Right lung (tissue), 10 donors: ENCODE results near the gene CHADL. TPM values are rescaled to one million over a fixed set of nuclear protein-coding genes. Genes with fewer than 3 reads are reported as not detected.
A peak's percentile ranks its signal among the peaks of the same experiment; 100 is the strongest.
"Not testable (repeated sequence)": the region's sequence is repeated elsewhere in the genome, so short reads cannot be mapped to it uniquely, and the experiment has no call there.

ENCODE experiments used
- DNase-seq, 2 donors: peaks; one replicate each; pipeline ENCODE4 v3.0.0-alpha.2; 2013
- long read RNA-seq, 8 donors: transcript quantifications; one replicate each; lab custom pipeline, GENCODE V29; 2026
- polyA plus RNA-seq, 5 donors: library from polyadenylated mRNA; unstranded; fragments of 120-200 nt; gene quantifications; one replicate each; pipeline versions ENCODE4 v1.2.1 to v1.2.3, GENCODE V29; 2013; ENCODE audit warnings: inconsistent platforms in 1 of 5, low replicate concordance in 1 of 5; ENCODE audit not compliant: insufficient read length in 5 of 5, insufficient read depth in 1 of 5

Gene CHADL
- 1 to 10 TPM; 2.2 to 4.1 (median 3.3) TPM for polyA plus RNA-seq
- long read RNA-seq, donor 1 = 0 reads
- long read RNA-seq, donor 2 = 0 reads
- long read RNA-seq, donor 3 = 0 reads
- long read RNA-seq, donor 4, partial matches to known transcripts = 0 of 1 reads
- long read RNA-seq, donor 4, other reads (novel, unspliced or antisense) = 0 of 1 reads
- long read RNA-seq, donor 5 = 0 reads
- long read RNA-seq, donor 6 = 0 reads
- long read RNA-seq, donor 7 = 0 reads
- long read RNA-seq, donor 8, partial matches to known transcripts = 0 of 1 reads
- long read RNA-seq, donor 8, other reads (novel, unspliced or antisense) = 0 of 1 reads

GRCh38 chr22:41240377-41241132 lies at the start of gene CHADL:
Gene CHADL (minus strand): TSS chr22:41240931. CDS start chr22:41240881, 50 bp downstream.
- DNase-seq = no peak

- no peak for DNase-seq
Measured at GRCh38 chr22:41289671-41290070, 48.9 kb upstream of the CHADL start.

GRCh38 chr22:41288245-41288946 lies 47.7 kb upstream of the CHADL start:
- DNase-seq = no peak

GRCh38 chr22:41286639-41287091 lies 45.9 kb upstream of the CHADL start:
- DNase-seq = no peak

GRCh38 chr22:41285820-41286638 lies 45.3 kb upstream of the CHADL start, which contains the start of gene RANGAP1:
Gene RANGAP1 (minus strand): TSS chr22:41286187. CDS start chr22:41281044, 5,143 bp downstream.
- DNase-seq = peak; percentile 98

GRCh38 chr22:41285441-41285819 lies 44.7 kb upstream of the CHADL start:
- peak in 1 of 2 donors; percentile 9 for DNase-seq

GRCh38 chr22:41284465-41284864 lies 43.7 kb upstream of the CHADL start:
- DNase-seq = no peak

GRCh38 chr22:41280854-41281253 lies 40.1 kb upstream of the CHADL start:
- DNase-seq = no peak

- no peak for DNase-seq
Measured at GRCh38 chr22:41280065-41280464, 39.3 kb upstream of the CHADL start.

GRCh38 chr22:41274856-41275255 lies 34.1 kb upstream of the CHADL start:
- DNase-seq = no peak

- DNase-seq = no peak
Measured at GRCh38 chr22:41273128-41273527, 32.4 kb upstream of the CHADL start.

- DNase-seq = no peak
Measured at GRCh38 chr22:41271787-41272186, 31.1 kb upstream of the CHADL start.

GRCh38 chr22:41267958-41268357 lies 27.2 kb upstream of the CHADL start:
- DNase-seq = no peak

GRCh38 chr22:41264408-41264941 lies 23.7 kb upstream of the CHADL start:
- no peak for DNase-seq

GRCh38 chr22:41263704-41264103 lies 23.0 kb upstream of the CHADL start:
- no peak for DNase-seq

- no peak for DNase-seq
Measured at GRCh38 chr22:41262250-41262765, 21.6 kb upstream of the CHADL start.

- no peak for DNase-seq
Measured at GRCh38 chr22:41261541-41262249, 21.0 kb upstream of the CHADL start.

GRCh38 chr22:41260871-41261270 lies 20.1 kb upstream of the CHADL start:
- DNase-seq = no peak

- not testable (repeated sequence) for DNase-seq
Measured at GRCh38 chr22:41259756-41260155, 19.0 kb upstream of the CHADL start.

- DNase-seq = no peak
Measured at GRCh38 chr22:41257696-41258095, 17.0 kb upstream of the CHADL start.
